Measurements from ENCODE around the gene RPL15.

GRCh38 chr3:23869977-23870662 lies 46.8 kb upstream of the RPL15 start:
- TF ChIP-seq, protein P1, sequence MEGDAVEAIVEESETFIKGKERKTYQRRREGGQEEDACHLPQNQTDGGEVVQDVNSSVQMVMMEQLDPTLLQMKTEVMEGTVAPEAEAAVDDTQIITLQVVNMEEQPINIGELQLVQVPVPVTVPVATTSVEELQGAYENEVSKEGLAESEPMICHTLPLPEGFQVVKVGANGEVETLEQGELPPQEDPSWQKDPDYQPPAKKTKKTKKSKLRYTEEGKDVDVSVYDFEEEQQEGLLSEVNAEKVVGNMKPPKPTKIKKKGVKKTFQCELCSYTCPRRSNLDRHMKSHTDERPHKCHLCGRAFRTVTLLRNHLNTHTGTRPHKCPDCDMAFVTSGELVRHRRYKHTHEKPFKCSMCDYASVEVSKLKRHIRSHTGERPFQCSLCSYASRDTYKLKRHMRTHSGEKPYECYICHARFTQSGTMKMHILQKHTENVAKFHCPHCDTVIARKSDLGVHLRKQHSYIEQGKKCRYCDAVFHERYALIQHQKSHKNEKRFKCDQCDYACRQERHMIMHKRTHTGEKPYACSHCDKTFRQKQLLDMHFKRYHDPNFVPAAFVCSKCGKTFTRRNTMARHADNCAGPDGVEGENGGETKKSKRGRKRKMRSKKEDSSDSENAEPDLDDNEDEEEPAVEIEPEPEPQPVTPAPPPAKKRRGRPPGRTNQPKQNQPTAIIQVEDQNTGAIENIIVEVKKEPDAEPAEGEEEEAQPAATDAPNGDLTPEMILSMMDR (IDR thresholded peaks at IDR 0.05), result no peak
- TF ChIP-seq POLR2A (IDR thresholded peaks at IDR 0.05), result no peak
